HepG2 (cell line): ENCODE measurements around the gene IQCB1. TPM values are rescaled to one million over a fixed set of nuclear protein-coding genes. Genes with fewer than 3 reads are reported as not detected.
A peak's percentile ranks its signal among the peaks of the same experiment; 100 is the strongest.

Experiments
- ARNT2 ChIP-seq: sonication (generic); formaldehyde crosslinking; IDR thresholded peaks from 2 replicates; pipeline ENCODE4 v1.8.0; 2022; ENCODE audit warnings: mild to moderate bottlenecking, low read depth, missing genetic modification reagents, moderate library complexity
- ATF2 ChIP-seq: sonication (generic); formaldehyde crosslinking; IDR thresholded peaks from 2 replicates; pipeline ENCODE4 v1.4.0; 2020; ENCODE audit warnings: missing genetic modification reagents
- GFI1 ChIP-seq: sonication (generic); formaldehyde crosslinking; IDR thresholded peaks from 2 replicates; pipeline ENCODE4 v1.5.0; 2020; ENCODE audit warnings: missing genetic modification reagents, mild to moderate bottlenecking, borderline replicate concordance
- HDAC2 ChIP-seq: sonication (generic); formaldehyde crosslinking; IDR thresholded peaks from 2 replicates; pipeline ENCODE4 v1.4.0; 2020; ENCODE audit warnings: missing genetic modification reagents
- HNF1B ChIP-seq: sonication (generic); formaldehyde crosslinking; IDR thresholded peaks from 2 replicates; pipeline ENCODE4 v1.5.1; 2020; ENCODE audit warnings: mild to moderate bottlenecking, moderate library complexity, missing genetic modification reagents
- KLF6 ChIP-seq: IDR thresholded peaks from 2 replicates; pipeline ENCODE4 v1.8.0; 2016; ENCODE audit warnings: missing biosample characterization, missing genetic modification reagents
- MLX ChIP-seq: IDR thresholded peaks from 2 replicates; pipeline ENCODE4 v1.6.1; 2016
- MNT ChIP-seq: fragments of 450-650 bp; IDR thresholded peaks from 2 replicates; pipeline ENCODE4 v1.6.1; 2016
- PITX1 ChIP-seq: sonication (generic); formaldehyde crosslinking; IDR thresholded peaks from 2 replicates; pipeline ENCODE4 v1.5.1; 2020; ENCODE audit warnings: mild to moderate bottlenecking, missing genetic modification reagents
- POLR2AphosphoS5 ChIP-seq: IDR thresholded peaks from 2 replicates; pipeline ENCODE4 v1.6.1; 2012; ENCODE audit warnings: low read depth, low read length
- ZBTB42 ChIP-seq: sonication (generic); formaldehyde crosslinking; IDR thresholded peaks from 2 replicates; pipeline ENCODE4 v1.5.0; 2020; ENCODE audit warnings: mild to moderate bottlenecking, missing genetic modification reagents
- ZNF30 ChIP-seq: sonication (generic); formaldehyde crosslinking; IDR thresholded peaks from 2 replicates; pipeline ENCODE4 v1.5.0; 2020; ENCODE audit warnings: mild to moderate bottlenecking, missing genetic modification reagents
- ZNF512B ChIP-seq: sonication (generic); formaldehyde crosslinking; IDR thresholded peaks from 2 replicates; pipeline ENCODE4 v1.5.1; 2020; ENCODE audit warnings: missing genetic modification reagents, mild to moderate bottlenecking, borderline replicate concordance
- ZNF557 ChIP-seq: sonication (generic); formaldehyde crosslinking; IDR thresholded peaks from 2 replicates; pipeline ENCODE4 v1.4.0; 2020; ENCODE audit warnings: missing genetic modification reagents
- ZNF619 ChIP-seq: sonication (generic); formaldehyde crosslinking; IDR thresholded peaks from 2 replicates; pipeline ENCODE4 v1.4.0; 2020; ENCODE audit warnings: mild to moderate bottlenecking, missing genetic modification reagents
- ZNF710 ChIP-seq: sonication (generic); formaldehyde crosslinking; IDR thresholded peaks from 2 replicates; pipeline ENCODE4 v1.5.0; 2020; ENCODE audit warnings: mild to moderate bottlenecking, missing genetic modification reagents, borderline replicate concordance
- ZNF749 ChIP-seq: sonication (generic); formaldehyde crosslinking; IDR thresholded peaks from 2 replicates; pipeline ENCODE4 v1.8.0; 2022; ENCODE audit warnings: mild to moderate bottlenecking, missing genetic modification reagents, moderate library complexity, borderline replicate concordance
- ZNF761 ChIP-seq: sonication (generic); formaldehyde crosslinking; conservative IDR thresholded peaks from 2 replicates; pipeline ENCODE4 v1.4.0; 2020; ENCODE audit warnings: mild to moderate bottlenecking, missing genetic modification reagents
- polyA plus RNA-seq, 8 experiments: library from polyadenylated mRNA; depleted of rRNA in 3 of 8; stranded (reverse) in 7 of 8; unstranded in 1 of 8; fragments of >200 nt; fragmentation: Illumina TruSeq in 4 of 8; extraction: Trizol in 4 of 8; gene quantifications; 2 replicates each; pipeline versions ENCODE4 v1.2.1 to v1.2.3, GENCODE V29; 2011 to 2016; ENCODE audit warnings: low read depth in 4 of 8, missing spikeins in 1 of 8, mixed read lengths in 1 of 8; ENCODE audit not compliant: insufficient read depth in 1 of 8
- total RNA-seq, 5 experiments: library from RNA; depleted of rRNA; stranded (reverse); fragments of >200 nt; fragmentation: Illumina TruSeq; extraction: Trizol; gene quantifications; 2 replicates each; pipeline ENCODE4 v1.2.3, GENCODE V29; 2016; ENCODE audit warnings: low read depth in 1 of 5

Gene IQCB1
- total and polyA plus RNA-seq, 2 of the 13 experiments (the other 11 are each of a cell fraction or from before 2014, with no cell fraction given): 18.0 to 41.4 TPM

- TF ChIP-seq ZNF761 (CRISPR knock-in tag) (0 out of 2 replicates have a peak, but pooled peaks have one; percentile 55), HNF1B (CRISPR knock-in tag) (peak; percentile 62; the same call in 1 of the 2 replicates), ARNT2 (CRISPR knock-in tag) (peak; percentile 76; the same call in 1 of the 2 replicates), MNT (peak; percentile 67), PITX1 (CRISPR knock-in tag) (peak; percentile 99), MLX (CRISPR knock-in tag) (peak; percentile 28; the same call in 1 of the 2 replicates), KLF6 (CRISPR knock-in tag) (0 out of 2 replicates have a peak, but pooled peaks have one; percentile 24), ZNF557 (CRISPR knock-in tag) (peak; percentile 95; the same call in 1 of the 2 replicates), POLR2AphosphoS5 (peak; percentile 93), ZNF749 (CRISPR knock-in tag) (0 out of 2 replicates have a peak, but pooled peaks have one; percentile 75), GFI1 (no peak), ZBTB42 (no peak; the same call in 1 of the 2 replicates), ZNF619 (CRISPR knock-in tag) (peak; percentile 70), HDAC2 (peak; percentile 39; the same call in 1 of the 2 replicates), ATF2 (peak; percentile 52; the same call in 1 of the 2 replicates), ZNF710 (peak; percentile 56; the same call in 1 of the 2 replicates), ZNF512B (no peak), ZNF30 (CRISPR knock-in tag) (0 out of 2 replicates have a peak, but pooled peaks have one; percentile 53)
Measured at GRCh38 chr3:121749276-121750086, 85.4 kb downstream of the IQCB1 start, which contains the start of gene GOLGB1 (continued).
